IMR-90 (cell line): ENCODE data around the gene CDKAL1.

Experiments used
- CHD1 ChIP-seq: IDR thresholded peaks from 2 replicates; pipeline ENCODE4 v1.6.1; 2012; ENCODE audit warnings: low read depth, low read length, improper control_type of control experiment
- FOS ChIP-seq: fragments of 150-350 bp; IDR thresholded peaks from 2 replicates; pipeline ENCODE4 v1.6.1; 2016; ENCODE audit warnings: low read depth, low read length
- MXI1 ChIP-seq: IDR thresholded peaks from 2 replicates; pipeline ENCODE4 v1.6.1; 2012; ENCODE audit warnings: low read depth, mild to moderate bottlenecking, low read length, moderate library complexity, borderline replicate concordance
- POLR2A ChIP-seq: IDR thresholded peaks from 2 replicates; pipeline ENCODE4 v1.6.1; 2012; ENCODE audit warnings: mild to moderate bottlenecking, low read depth, low read length
- RAD21 ChIP-seq: IDR thresholded peaks from 2 replicates; pipeline ENCODE4 v1.6.1; 2012; ENCODE audit warnings: low read length, improper control_type of control experiment
- RFX5 ChIP-seq: IDR thresholded peaks from 2 replicates; pipeline ENCODE4 v1.8.0; 2012; ENCODE audit warnings: low read depth, mild to moderate bottlenecking, low read length, moderate library complexity
- TF ChIP-seq, protein P1 (sequence below): conservative IDR thresholded peaks from 2 replicates; pipeline ENCODE4 v1.5.1; 2012; ENCODE audit warnings: mild to moderate bottlenecking, low read depth, low read length, improper control_type of control experiment
- TF ChIP-seq, protein P2 (sequence below): fragments of 150-350 bp; IDR thresholded peaks from 2 replicates; pipeline ENCODE4 v1.6.1; 2017; ENCODE audit warnings: mild to moderate bottlenecking, antibody characterized with exemption, low read length, low read depth

DNA sequence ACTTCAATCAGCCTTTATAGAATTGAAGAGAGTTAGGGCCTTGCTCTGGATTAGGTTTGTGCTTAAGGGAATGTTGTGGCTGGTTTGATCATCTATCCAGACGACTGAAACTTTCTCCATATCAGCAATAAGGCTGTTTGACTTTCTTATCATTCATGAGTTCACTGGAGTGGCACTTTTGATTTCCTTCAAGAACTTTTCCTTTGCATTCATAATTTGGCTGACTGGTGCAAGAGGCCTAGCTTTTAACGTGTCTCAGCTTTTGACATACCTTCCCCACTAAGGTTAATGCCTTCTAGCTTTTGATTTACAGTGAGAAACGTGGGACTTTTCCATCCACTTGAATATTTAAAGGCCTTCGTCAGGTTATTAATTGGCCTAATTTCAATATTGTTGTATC lies 461.8 kb downstream of the CDKAL1 start:
- TF ChIP-seq, protein P1, sequence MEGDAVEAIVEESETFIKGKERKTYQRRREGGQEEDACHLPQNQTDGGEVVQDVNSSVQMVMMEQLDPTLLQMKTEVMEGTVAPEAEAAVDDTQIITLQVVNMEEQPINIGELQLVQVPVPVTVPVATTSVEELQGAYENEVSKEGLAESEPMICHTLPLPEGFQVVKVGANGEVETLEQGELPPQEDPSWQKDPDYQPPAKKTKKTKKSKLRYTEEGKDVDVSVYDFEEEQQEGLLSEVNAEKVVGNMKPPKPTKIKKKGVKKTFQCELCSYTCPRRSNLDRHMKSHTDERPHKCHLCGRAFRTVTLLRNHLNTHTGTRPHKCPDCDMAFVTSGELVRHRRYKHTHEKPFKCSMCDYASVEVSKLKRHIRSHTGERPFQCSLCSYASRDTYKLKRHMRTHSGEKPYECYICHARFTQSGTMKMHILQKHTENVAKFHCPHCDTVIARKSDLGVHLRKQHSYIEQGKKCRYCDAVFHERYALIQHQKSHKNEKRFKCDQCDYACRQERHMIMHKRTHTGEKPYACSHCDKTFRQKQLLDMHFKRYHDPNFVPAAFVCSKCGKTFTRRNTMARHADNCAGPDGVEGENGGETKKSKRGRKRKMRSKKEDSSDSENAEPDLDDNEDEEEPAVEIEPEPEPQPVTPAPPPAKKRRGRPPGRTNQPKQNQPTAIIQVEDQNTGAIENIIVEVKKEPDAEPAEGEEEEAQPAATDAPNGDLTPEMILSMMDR: no peak
- TF ChIP-seq POLR2A (no peak), FOS (no peak), MXI1 (no peak), RFX5 (no peak), RAD21 (no peak), CHD1 (no peak)
- TF ChIP-seq, protein P2, sequence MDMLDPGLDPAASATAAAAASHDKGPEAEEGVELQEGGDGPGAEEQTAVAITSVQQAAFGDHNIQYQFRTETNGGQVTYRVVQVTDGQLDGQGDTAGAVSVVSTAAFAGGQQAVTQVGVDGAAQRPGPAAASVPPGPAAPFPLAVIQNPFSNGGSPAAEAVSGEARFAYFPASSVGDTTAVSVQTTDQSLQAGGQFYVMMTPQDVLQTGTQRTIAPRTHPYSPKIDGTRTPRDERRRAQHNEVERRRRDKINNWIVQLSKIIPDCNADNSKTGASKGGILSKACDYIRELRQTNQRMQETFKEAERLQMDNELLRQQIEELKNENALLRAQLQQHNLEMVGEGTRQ: no peak
